Endothelial cell of umbilical vein (primary cell): ENCODE measurements around the gene ZBP1. TPM values are rescaled to one million over a fixed set of nuclear protein-coding genes. Genes with fewer than 3 reads are reported as not detected.

Experiments used
- BruUV-seq: library from RNA; stranded (reverse); fragments of 400-500 nt; replicated peaks from 2 replicates; lab custom pipeline; 2021; lab: Mats Ljungman, UMichigan
- CTCF ChIA-PET: fragments of 300-600, 350-600 bp; sonication (Branson Sonifier 250); formaldehyde crosslinking; loops from one replicate; lab custom pipeline; 2021; ENCODE audit warnings: antibody characterized with exemption, inconsistent platforms; lab: Charles Lee
- POLR2A ChIA-PET: fragments of 300-600, 350-600 bp; sonication (Branson Sonifier 250); formaldehyde crosslinking; loops from one replicate; lab custom pipeline; 2021; ENCODE audit warnings: antibody characterized with exemption, inconsistent platforms; lab: Charles Lee
- DNase-seq: peaks from one replicate; pipeline ENCODE4 v3.0.0-alpha.2; 2011; ENCODE audit warnings: low read depth, low spot score
- FAIRE-seq: peaks from 2 replicates; lab custom pipeline; 2011; peaks lifted over from hg19 to GRCh38; lab: Jason Lieb, UNC
- H2AFZ ChIP-seq: 2 replicates; pipeline ENCODE4 v1.6.0; 2012; ENCODE audit warnings: low read depth, low read length, control low read depth, inconsistent platforms
- H3K27ac ChIP-seq: 2 replicates; pipeline ENCODE4 v1.5.1; 2011; ENCODE audit warnings: low read depth, mild to moderate bottlenecking, control low read depth, low read length, moderate library complexity; ENCODE audit not compliant: insufficient read depth
- H3K27me3 ChIP-seq, 2 experiments: 2 replicates each; pipeline versions ENCODE4 v1.6.0 to v1.6.1; 2011; ENCODE audit warnings: low read length in 2 of 2, mixed read lengths in 1 of 2; ENCODE audit not compliant: control insufficient read depth in 2 of 2, insufficient read depth in 2 of 2
- H3K36me3 ChIP-seq, 2 experiments: 2 replicates in 1 of 2; 3 replicates in 1 of 2; pipeline ENCODE4 v1.5.1; 2011; ENCODE audit warnings: low read length in 2 of 2, mild to moderate bottlenecking in 1 of 2, moderate library complexity in 1 of 2; ENCODE audit not compliant: control insufficient read depth in 2 of 2, insufficient read depth in 2 of 2; ENCODE audit errors: extremely low read depth in 1 of 2
- H3K4me1 ChIP-seq: 3 replicates; pipeline ENCODE4 v1.5.1; 2011; ENCODE audit warnings: mild to moderate bottlenecking, low read length; ENCODE audit not compliant: control insufficient read depth, insufficient read depth; ENCODE audit errors: extremely low read depth
- H3K4me2 ChIP-seq: 2 replicates; pipeline ENCODE4 v1.6.1; 2011; ENCODE audit warnings: low read length, control low read depth, mixed read lengths; ENCODE audit not compliant: insufficient read depth
- H3K4me3 ChIP-seq, 3 experiments: fragments of 200-600 bp in 1 of 3; sonication (generic), shearing (Covaris generic) in 1 of 3; replicated peaks in 1 of 3; 2 replicates each; pipeline ENCODE4 v1.5.1; 2011 to 2016; ENCODE audit warnings: control low read depth in 3 of 3, low read length in 3 of 3, mild to moderate bottlenecking in 2 of 3, inconsistent platforms in 1 of 3, low read depth in 1 of 3, moderate library complexity in 1 of 3; ENCODE audit not compliant: insufficient read depth in 1 of 3
- H3K79me2 ChIP-seq: 2 replicates; pipeline ENCODE4 v1.6.0; 2012; ENCODE audit warnings: low read length, inconsistent platforms; ENCODE audit not compliant: control insufficient read depth, insufficient read depth
- H3K9ac ChIP-seq: replicated peaks from 2 replicates; pipeline ENCODE3; 2011; ENCODE audit warnings: low read length, control low read depth; ENCODE audit not compliant: insufficient read depth; ENCODE audit errors: extremely low read depth
- H3K9me1 ChIP-seq: replicated peaks from 3 replicates; pipeline ENCODE4 v1.6.0; 2011; ENCODE audit warnings: mild to moderate bottlenecking, low read length; ENCODE audit not compliant: control insufficient read depth, insufficient read depth; ENCODE audit errors: extremely low read depth
- H3K9me3 ChIP-seq: replicated peaks from 2 replicates; pipeline ENCODE4 v1.5.1; 2012; ENCODE audit warnings: low read length, inconsistent platforms; ENCODE audit not compliant: control insufficient read depth, insufficient read depth
- H4K20me1 ChIP-seq: replicated peaks from 2 replicates; pipeline ENCODE3; 2011; ENCODE audit warnings: mild to moderate bottlenecking, low read length; ENCODE audit not compliant: control insufficient read depth, insufficient read depth; ENCODE audit errors: extremely low read depth
- CTCF ChIP-seq, 2 donors: IDR thresholded peaks; 1 replicate in 1 of 2; 2 replicates in 1 of 2; pipeline ENCODE4 v1.5.1; 2011; ENCODE audit warnings: low read length in 2 of 2, mild to moderate bottlenecking in 2 of 2, moderate library complexity in 2 of 2, control low read depth in 1 of 2, inconsistent platforms in 1 of 2, low read depth in 1 of 2; ENCODE audit not compliant: insufficient read depth in 1 of 2; ENCODE audit errors: extremely low read depth in 1 of 2
- FOS ChIP-seq: IDR thresholded peaks from 2 replicates; pipeline ENCODE4 v1.6.1; 2011; ENCODE audit warnings: mild to moderate bottlenecking, low read length, moderate library complexity, borderline replicate concordance; ENCODE audit not compliant: insufficient read depth
- MYC ChIP-seq: IDR thresholded peaks from one replicate; pipeline ENCODE4 v1.6.1; 2011; ENCODE audit warnings: mild to moderate bottlenecking, low read depth, low read length
- dilution Hi-C: fragments of 300-500 bp; cut with MboI; formaldehyde crosslinking; loops from one replicate; pipeline ENCODE4 v1.15.0; 2019; ENCODE audit warnings: low sequenced_read_pairs; ENCODE audit not compliant: extremely low pct_ligation_motif_present
- intact Hi-C: fragments of 100-400 bp; cut with micrococcal nuclease; formaldehyde crosslinking; loops from one replicate; pipeline ENCODE4 v1.10.0; 2022
- polyA plus RNA-seq, 4 experiments: library from polyadenylated mRNA; depleted of rRNA in 3 of 4; stranded (reverse) in 3 of 4; unstranded in 1 of 4; fragments of >200 nt; gene quantifications; 2 replicates each; pipeline versions ENCODE4 v1.2.1 to v1.2.3, GENCODE V29; 2011 to 2012; ENCODE audit warnings: missing spikeins in 1 of 4
- total RNA-seq: library from RNA; stranded (reverse); gene quantifications from 2 replicates; pipeline ENCODE4 v1.2.3, GENCODE V29; 2021

The ZBP1 gene
- total and polyA plus RNA-seq, 2 donors (not counting 3 experiments of a cell fraction or from before 2014, with no cell fraction given), result not detected

GRCh38 chr20:57611586-57612311, 8.5 kb downstream of the ZBP1 start:
- no peaks in the 10 kb centered on the region for H3K36me3 ChIP-seq
- H3K79me2 ChIP-seq, result no peaks in the 10 kb centered on the region
- H3K9me3 ChIP-seq, result no peaks in the 10 kb centered on the region
- H3K4me2 ChIP-seq, result no peak overlapping the region
- H4K20me1 ChIP-seq, result no peaks in the 10 kb centered on the region
- intact Hi-C loops, result no loop called here
- H3K27me3 ChIP-seq, result no peaks in the 10 kb centered on the region
- no peak overlapping the region for H3K4me3 ChIP-seq
- no peaks in the 10 kb centered on the region for H3K9me1 ChIP-seq
- no peak overlapping the region for H3K9ac ChIP-seq
- no TSS peak for BruUV-seq
- dilution Hi-C loops, result no loop called here
- TF ChIP-seq MYC (no peak), FOS (no peak), CTCF (IDR thresholded peaks at IDR 0.05; ENCODE audit: extremely low read depth in 1 of 2, insufficient read depth in 1 of 2, low read depth in 1 of 2, low read length in 2 of 2) (no peak)
- FAIRE-seq (no peak), DNase-seq (no peak)
- H3K27ac ChIP-seq, result no peak overlapping the region
- no peaks in the 10 kb centered on the region for H3K4me1 ChIP-seq
- CTCF ChIA-PET, result interaction anchor here (1.3 to 1.6 kb wide), 2 partner anchors 11 to 101 kb away, joined by 6 to 8 read pairs; no protein-coding TSS in a partner anchor
- no peak overlapping the region for H2AFZ ChIP-seq
- POLR2A ChIA-PET, result no interaction called here
